K562 (cell line): ENCODE results near the gene ZNF574. TPM values are rescaled to one million over a fixed set of nuclear protein-coding genes. Genes with fewer than 3 reads are reported as not detected.

ENCODE experiments used
- ATAC-seq: fragments of 200-7000 bp; cut with Tn5 transposase; 3 replicates; pipeline ENCODE4 v1.9.1; 2020; ENCODE audit warnings: moderate library complexity
- BruUV-seq: library from RNA; stranded (reverse); fragments of 400-500 nt; replicated peaks from 2 replicates; lab custom pipeline; 2021; lab: Mats Ljungman, UMichigan
- CTCF ChIA-PET: fragments of 300-600 bp; formaldehyde crosslinking; extraction: SDS; loops from one replicate; lab custom pipeline; 2021; ENCODE audit warnings: low intra/inter-chr PET ratio; lab: Yijun Ruan, JAX
- POLR2A ChIA-PET: fragments of 300-600, 350-650 bp; sonication (Branson Sonifier 250); formaldehyde crosslinking; extraction: SDS; loops from one replicate; lab custom pipeline; 2021; ENCODE audit warnings: antibody characterized with exemption, inconsistent platforms; lab: Yijun Ruan, JAX
- DNase-seq, 4 experiments: peaks; one replicate each; pipeline versions ENCODE4 v3.0.0 to v3.0.0-alpha.2; 2011 to 2018; ENCODE audit warnings: low spot score in 3 of 4, mixed read lengths in 3 of 4; ENCODE audit errors: extremely low read depth in 1 of 4
- FAIRE-seq: peaks from 2 replicates; lab custom pipeline; 2011; peaks lifted over from hg19 to GRCh38; lab: Jason Lieb, UNC
- H2AFZ ChIP-seq: 2 replicates; pipeline ENCODE4 v1.6.0; 2011; ENCODE audit warnings: low read depth, low read length, control low read depth, inconsistent platforms
- H3K27ac ChIP-seq: fragments of 200-600 bp; 3 replicates; pipeline ENCODE4 v1.8.0; 2011; ENCODE audit warnings: low read depth, mild to moderate bottlenecking, control low read depth, inconsistent platforms, low read length, moderate library complexity, mixed read lengths; ENCODE audit errors: extremely low read depth
- H3K27me3 ChIP-seq, 2 experiments: fragments of 300-600 bp in 1 of 2; 2 replicates in 1 of 2; 3 replicates in 1 of 2; pipeline versions ENCODE4 v1.6.0 to v1.8.0; 2011; ENCODE audit warnings: inconsistent platforms in 2 of 2, low read length in 2 of 2, mild to moderate bottlenecking in 1 of 2, mixed read lengths in 1 of 2, moderate library complexity in 1 of 2; ENCODE audit not compliant: control insufficient read depth in 2 of 2, insufficient read depth in 2 of 2
- H3K36me3 ChIP-seq: fragments of 300-600 bp; 3 replicates; pipeline ENCODE4 v1.8.0; 2011; ENCODE audit warnings: mild to moderate bottlenecking, low read length, inconsistent platforms; ENCODE audit not compliant: control insufficient read depth, insufficient read depth
- H3K4me1 ChIP-seq, 2 experiments: fragments of 200-600 bp in 1 of 2; replicated peaks in 1 of 2; 2 replicates in 1 of 2; 3 replicates in 1 of 2; pipeline versions ENCODE4 v1.5.1 to v1.8.0; 2011; ENCODE audit warnings: inconsistent platforms in 2 of 2, low read length in 2 of 2, mild to moderate bottlenecking in 1 of 2, mixed read lengths in 1 of 2, moderate library complexity in 1 of 2; ENCODE audit not compliant: control insufficient read depth in 2 of 2, insufficient read depth in 2 of 2
- H3K4me2 ChIP-seq: 2 replicates; pipeline ENCODE4 v1.6.1; 2011; ENCODE audit warnings: low read length, control low read depth, inconsistent platforms, mixed read lengths; ENCODE audit not compliant: insufficient read depth
- H3K4me3 ChIP-seq: fragments of 200-600 bp; sonication (generic), shearing (Covaris generic); 2 replicates; pipeline ENCODE4 v1.5.1; 2016; ENCODE audit warnings: control low read depth, inconsistent platforms
- H3K79me2 ChIP-seq: fragments of 200-600 bp; 3 replicates; pipeline ENCODE4 v1.8.0; 2011; ENCODE audit warnings: low read length, inconsistent platforms; ENCODE audit not compliant: control insufficient read depth, insufficient read depth
- H3K9ac ChIP-seq, 2 experiments: 2 replicates each; pipeline versions ENCODE4 v1.6.0 to v1.6.1; 2011; ENCODE audit warnings: low read depth in 2 of 2, low read length in 2 of 2, control low read depth in 1 of 2, inconsistent platforms in 1 of 2, mild to moderate bottlenecking in 1 of 2, mixed read lengths in 1 of 2; ENCODE audit not compliant: insufficient read depth in 1 of 2
- H3K9me1 ChIP-seq: one replicate; pipeline ENCODE4 v1.6.0; 2011; ENCODE audit warnings: inconsistent platforms, mild to moderate bottlenecking, low read length, moderate library complexity; ENCODE audit not compliant: control insufficient read depth, insufficient read depth
- H3K9me3 ChIP-seq: replicated peaks from 2 replicates; pipeline ENCODE4 v1.5.1; 2011; ENCODE audit warnings: low read depth, low read length, inconsistent platforms; ENCODE audit not compliant: control insufficient read depth, insufficient read depth
- H4K20me1 ChIP-seq: replicated peaks from 2 replicates; pipeline ENCODE4 v1.6.1; 2011; ENCODE audit warnings: low read length, inconsistent platforms, mixed read lengths; ENCODE audit not compliant: control insufficient read depth, insufficient read depth
- ARID2 ChIP-seq: fragments of 450-650 bp; IDR thresholded peaks from 2 replicates; pipeline ENCODE4 v1.6.1; 2017; ENCODE audit warnings: antibody characterized with exemption, mild to moderate bottlenecking
- CBX3 ChIP-seq, 2 experiments: IDR thresholded peaks; 1 replicate in 1 of 2; 2 replicates in 1 of 2; pipeline ENCODE4 v1.6.1; 2012; ENCODE audit warnings: inconsistent platforms in 2 of 2, low read length in 2 of 2, borderline replicate concordance in 1 of 2, control low read depth in 1 of 2
- E2F3 ChIP-seq: fragments of 250-450 bp; sonication (Bioruptor Pico); IDR thresholded peaks from 2 replicates; pipeline ENCODE4 v1.4.0; 2020; ENCODE audit warnings: mild to moderate bottlenecking
- IRF2 ChIP-seq: sonication (generic); formaldehyde crosslinking; IDR thresholded peaks from 2 replicates; pipeline ENCODE4 v1.8.1; 2022; ENCODE audit warnings: mild to moderate bottlenecking, missing genetic modification reagents
- POLR3A ChIP-seq: IDR thresholded peaks from 2 replicates; pipeline ENCODE4 v1.6.1; 2011; ENCODE audit warnings: borderline replicate concordance, mild to moderate bottlenecking, moderate library complexity; ENCODE audit not compliant: insufficient read length, insufficient read depth; ENCODE audit errors: extremely low read depth
- SMC3 ChIP-seq: conservative IDR thresholded peaks from 2 replicates; pipeline ENCODE4 v1.6.1; 2011; ENCODE audit warnings: low read depth, low read length, improper control_type of control experiment; ENCODE audit not compliant: insufficient read depth
- ZNF174 ChIP-seq: fragments of 250-450 bp; sonication (Bioruptor Pico); IDR thresholded peaks from 2 replicates; pipeline ENCODE4 v1.4.0; 2020; ENCODE audit warnings: mild to moderate bottlenecking
- ZNF384 ChIP-seq: IDR thresholded peaks from 2 replicates; pipeline ENCODE4 v1.6.1; 2012; ENCODE audit warnings: low read depth, low read length, improper control_type of control experiment
- WGBS: fragments of 100-300 bp; shearing (Covaris generic); methylation state at CpG from one replicate; pipeline ENCODE4 v1.1.6; 2016; ENCODE audit warnings: low coverage, mixed read lengths; ENCODE audit not compliant: insufficient coverage; ENCODE audit errors: missing lambda C conversion rate; 5-methylcytosine and 5-hydroxymethylcytosine counted together
- in situ Hi-C: fragments of 300-500 bp; cut with MboI; formaldehyde crosslinking; loops from 4 replicates; pipeline ENCODE4 v1.15.0; 2018; ENCODE audit warnings: inconsistent platforms, mixed read lengths
- intact Hi-C: fragments of 100-400 bp; cut with micrococcal nuclease; formaldehyde crosslinking; loops from 2 replicates; pipeline ENCODE4 v1.14.2; 2022
- polyA plus RNA-seq, 8 experiments: library from polyadenylated mRNA; depleted of rRNA in 4 of 8; stranded (reverse) in 5 of 8; unstranded in 3 of 8; fragments of >200 nt; fragmentation: Nextera tagmentation in 2 of 8; fragmentation: Illumina TruSeq in 1 of 8; extraction: Ambion mirVana in 2 of 8; extraction: Trizol in 1 of 8; gene quantifications; 2 replicates each; pipeline versions ENCODE4 v1.2.1 to v1.2.3, GENCODE V29; 2011 to 2014; ENCODE audit warnings: inconsistent platforms in 1 of 8, missing spikeins in 1 of 8
- total RNA-seq, 7 experiments: library from RNA; depleted of rRNA in 6 of 7; stranded (reverse); fragments of >200 nt in 6 of 7; fragmentation: Illumina TruSeq in 2 of 7; extraction: Trizol in 2 of 7; gene quantifications; 2 replicates each; pipeline versions ENCODE4 v1.2.1 to v1.2.3, GENCODE V29; 2011 to 2021; ENCODE audit warnings: low replicate concordance in 1 of 7
- TF ChIP-seq, protein P1 (sequence below): fragments of 200-400 bp; formaldehyde crosslinking; IDR thresholded peaks from 2 replicates; pipeline ENCODE4 v1.6.1; 2017; ENCODE audit warnings: mild to moderate bottlenecking, low read depth, low read length, moderate library complexity
- TF ChIP-seq, protein P2 (sequence below): fragments of 250-450 bp; sonication (Bioruptor Pico); IDR thresholded peaks from 2 replicates; pipeline ENCODE4 v1.4.0; 2020
- TF ChIP-seq, protein P3 (sequence below): fragments of 250-450 bp; sonication (Bioruptor Pico); IDR thresholded peaks from 2 replicates; pipeline ENCODE4 v1.4.0; 2020; ENCODE audit warnings: borderline replicate concordance
- TF ChIP-seq, protein P4 (sequence below): fragments of 450-650 bp; conservative IDR thresholded peaks from 2 replicates; pipeline ENCODE4 v1.6.1; 2016; ENCODE audit warnings: missing genetic modification characterization, low read depth, mild to moderate bottlenecking, missing compliant biosample characterization, moderate library complexity

ZNF574 gene
- total and polyA plus RNA-seq, 9 of the 15 experiments (the other 6 are each of a cell fraction or from before 2014, with no cell fraction given): 0.24 to 20.7 (median 8.4) TPM

DNA sequence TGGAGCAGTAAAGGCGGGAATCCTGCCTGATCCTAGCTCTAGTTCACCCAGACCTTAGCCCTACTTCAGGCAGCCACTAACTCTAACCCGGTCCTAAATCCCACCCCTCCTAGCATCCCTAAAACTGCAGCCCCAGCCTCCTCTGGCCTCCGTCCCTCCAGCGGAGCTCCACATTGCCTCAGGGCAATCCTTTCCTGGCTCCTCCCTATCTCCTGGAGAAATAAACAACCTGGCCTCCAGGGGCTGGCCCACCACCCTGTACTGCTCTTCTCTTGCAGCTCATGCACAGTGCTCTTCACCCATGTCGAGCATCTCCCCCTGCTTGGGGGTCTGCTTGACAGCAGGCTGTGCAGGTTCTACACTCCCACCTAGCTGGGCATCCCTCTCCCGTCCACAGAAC is 49.6 kb downstream of the ZNF574 start:
- Histone ChIP-seq H3K36me3 (no peaks in the 10 kb centered on the region), H3K27me3 (peaks cover 48 to 72% of the 10 kb centered on the region in 2 experiments), H3K9me1 (no peaks in the 10 kb centered on the region), H3K9me3 (no peaks in the 10 kb centered on the region), H3K27ac (no peak overlapping the region), H3K9ac (no peak overlapping the region), H3K4me1 (no peaks in the 10 kb centered on the region; a peak in 2 of 5 replicates), H3K4me2 (no peak overlapping the region), H3K4me3 (no peak overlapping the region), H3K79me2 (no peaks in the 10 kb centered on the region), H2AFZ (no peak overlapping the region), H4K20me1 (peaks cover 12% of the 10 kb centered on the region; the same call in 1 of the 2 replicates)
- FAIRE-seq: no peak
- intact Hi-C loops: no loop called here
- CTCF ChIA-PET: no interaction called here
- POLR2A ChIA-PET: interaction anchor here (0.6 to 0.7 kb wide), 2 partner anchors 10 to 59 kb away, joined by 3 to 6 read pairs; no protein-coding TSS in a partner anchor
- DNase-seq: no peak
- 0% methylated on average over 6 of the region's 6 CpGs for whole genome bisulfite sequencing
- in situ Hi-C loops: no loop called here
- ATAC-seq: peak; percentile 43; the same call in 1 of the 3 replicates
- BruUV-seq: no TSS peak
- TF ChIP-seq E2F3 (CRISPR knock-in tag): no peak
- TF ChIP-seq IRF2 (CRISPR knock-in tag): no peak
- TF ChIP-seq, protein P1, sequence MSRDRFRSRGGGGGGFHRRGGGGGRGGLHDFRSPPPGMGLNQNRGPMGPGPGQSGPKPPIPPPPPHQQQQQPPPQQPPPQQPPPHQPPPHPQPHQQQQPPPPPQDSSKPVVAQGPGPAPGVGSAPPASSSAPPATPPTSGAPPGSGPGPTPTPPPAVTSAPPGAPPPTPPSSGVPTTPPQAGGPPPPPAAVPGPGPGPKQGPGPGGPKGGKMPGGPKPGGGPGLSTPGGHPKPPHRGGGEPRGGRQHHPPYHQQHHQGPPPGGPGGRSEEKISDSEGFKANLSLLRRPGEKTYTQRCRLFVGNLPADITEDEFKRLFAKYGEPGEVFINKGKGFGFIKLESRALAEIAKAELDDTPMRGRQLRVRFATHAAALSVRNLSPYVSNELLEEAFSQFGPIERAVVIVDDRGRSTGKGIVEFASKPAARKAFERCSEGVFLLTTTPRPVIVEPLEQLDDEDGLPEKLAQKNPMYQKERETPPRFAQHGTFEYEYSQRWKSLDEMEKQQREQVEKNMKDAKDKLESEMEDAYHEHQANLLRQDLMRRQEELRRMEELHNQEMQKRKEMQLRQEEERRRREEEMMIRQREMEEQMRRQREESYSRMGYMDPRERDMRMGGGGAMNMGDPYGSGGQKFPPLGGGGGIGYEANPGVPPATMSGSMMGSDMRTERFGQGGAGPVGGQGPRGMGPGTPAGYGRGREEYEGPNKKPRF: no peak
- no peak for TF ChIP-seq POLR3A
- no peak for TF ChIP-seq ARID2
- TF ChIP-seq ZNF174: no peak
- TF ChIP-seq, protein P2, sequence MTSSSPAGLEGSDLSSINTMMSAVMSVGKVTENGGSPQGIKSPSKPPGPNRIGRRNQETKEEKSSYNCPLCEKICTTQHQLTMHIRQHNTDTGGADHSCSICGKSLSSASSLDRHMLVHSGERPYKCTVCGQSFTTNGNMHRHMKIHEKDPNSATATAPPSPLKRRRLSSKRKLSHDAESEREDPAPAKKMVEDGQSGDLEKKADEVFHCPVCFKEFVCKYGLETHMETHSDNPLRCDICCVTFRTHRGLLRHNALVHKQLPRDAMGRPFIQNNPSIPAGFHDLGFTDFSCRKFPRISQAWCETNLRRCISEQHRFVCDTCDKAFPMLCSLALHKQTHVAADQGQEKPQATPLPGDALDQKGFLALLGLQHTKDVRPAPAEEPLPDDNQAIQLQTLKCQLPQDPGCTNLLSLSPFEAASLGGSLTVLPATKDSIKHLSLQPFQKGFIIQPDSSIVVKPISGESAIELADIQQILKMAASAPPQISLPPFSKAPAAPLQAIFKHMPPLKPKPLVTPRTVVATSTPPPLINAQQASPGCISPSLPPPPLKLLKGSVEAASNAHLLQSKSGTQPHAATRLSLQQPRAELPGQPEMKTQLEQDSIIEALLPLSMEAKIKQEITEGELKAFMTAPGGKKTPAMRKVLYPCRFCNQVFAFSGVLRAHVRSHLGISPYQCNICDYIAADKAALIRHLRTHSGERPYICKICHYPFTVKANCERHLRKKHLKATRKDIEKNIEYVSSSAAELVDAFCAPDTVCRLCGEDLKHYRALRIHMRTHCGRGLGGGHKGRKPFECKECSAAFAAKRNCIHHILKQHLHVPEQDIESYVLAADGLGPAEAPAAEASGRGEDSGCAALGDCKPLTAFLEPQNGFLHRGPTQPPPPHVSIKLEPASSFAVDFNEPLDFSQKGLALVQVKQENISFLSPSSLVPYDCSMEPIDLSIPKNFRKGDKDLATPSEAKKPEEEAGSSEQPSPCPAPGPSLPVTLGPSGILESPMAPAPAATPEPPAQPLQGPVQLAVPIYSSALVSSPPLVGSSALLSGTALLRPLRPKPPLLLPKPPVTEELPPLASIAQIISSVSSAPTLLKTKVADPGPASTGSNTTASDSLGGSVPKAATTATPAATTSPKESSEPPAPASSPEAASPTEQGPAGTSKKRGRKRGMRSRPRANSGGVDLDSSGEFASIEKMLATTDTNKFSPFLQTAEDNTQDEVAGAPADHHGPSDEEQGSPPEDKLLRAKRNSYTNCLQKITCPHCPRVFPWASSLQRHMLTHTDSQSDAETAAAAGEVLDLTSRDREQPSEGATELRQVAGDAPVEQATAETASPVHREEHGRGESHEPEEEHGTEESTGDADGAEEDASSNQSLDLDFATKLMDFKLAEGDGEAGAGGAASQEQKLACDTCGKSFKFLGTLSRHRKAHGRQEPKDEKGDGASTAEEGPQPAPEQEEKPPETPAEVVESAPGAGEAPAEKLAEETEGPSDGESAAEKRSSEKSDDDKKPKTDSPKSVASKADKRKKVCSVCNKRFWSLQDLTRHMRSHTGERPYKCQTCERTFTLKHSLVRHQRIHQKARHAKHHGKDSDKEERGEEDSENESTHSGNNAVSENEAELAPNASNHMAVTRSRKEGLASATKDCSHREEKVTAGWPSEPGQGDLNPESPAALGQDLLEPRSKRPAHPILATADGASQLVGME: no peak
- TF ChIP-seq CBX3 (IDR thresholded peaks at IDR 0.05; ENCODE audit: borderline replicate concordance in 1 of 2, low read length in 2 of 2): no peak
- TF ChIP-seq, protein P3, sequence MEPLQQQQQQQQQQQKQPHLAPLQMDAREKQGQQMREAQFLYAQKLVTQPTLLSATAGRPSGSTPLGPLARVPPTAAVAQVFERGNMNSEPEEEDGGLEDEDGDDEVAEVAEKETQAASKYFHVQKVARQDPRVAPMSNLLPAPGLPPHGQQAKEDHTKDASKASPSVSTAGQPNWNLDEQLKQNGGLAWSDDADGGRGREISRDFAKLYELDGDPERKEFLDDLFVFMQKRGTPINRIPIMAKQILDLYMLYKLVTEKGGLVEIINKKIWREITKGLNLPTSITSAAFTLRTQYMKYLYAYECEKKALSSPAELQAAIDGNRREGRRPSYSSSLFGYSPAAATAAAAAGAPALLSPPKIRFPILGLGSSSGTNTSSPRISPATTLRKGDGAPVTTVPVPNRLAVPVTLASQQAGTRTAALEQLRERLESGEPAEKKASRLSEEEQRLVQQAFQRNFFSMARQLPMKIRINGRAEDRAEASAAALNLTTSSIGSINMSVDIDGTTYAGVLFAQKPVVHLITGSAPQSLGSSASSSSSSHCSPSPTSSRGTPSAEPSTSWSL (CRISPR knock-in tag): no peak
- TF ChIP-seq, protein P4, sequence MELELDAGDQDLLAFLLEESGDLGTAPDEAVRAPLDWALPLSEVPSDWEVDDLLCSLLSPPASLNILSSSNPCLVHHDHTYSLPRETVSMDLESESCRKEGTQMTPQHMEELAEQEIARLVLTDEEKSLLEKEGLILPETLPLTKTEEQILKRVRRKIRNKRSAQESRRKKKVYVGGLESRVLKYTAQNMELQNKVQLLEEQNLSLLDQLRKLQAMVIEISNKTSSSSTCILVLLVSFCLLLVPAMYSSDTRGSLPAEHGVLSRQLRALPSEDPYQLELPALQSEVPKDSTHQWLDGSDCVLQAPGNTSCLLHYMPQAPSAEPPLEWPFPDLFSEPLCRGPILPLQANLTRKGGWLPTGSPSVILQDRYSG: no peak
- no peak for TF ChIP-seq SMC3
- TF ChIP-seq ZNF384: no peak
